Kidney (tissue), 14 donors: ENCODE data around the gene OLIG3. TPM values are rescaled to one million over a fixed set of nuclear protein-coding genes. Genes with fewer than 3 reads are reported as not detected.

ENCODE experiments used
- DNase-seq, 5 donors: peaks; one replicate each; pipeline ENCODE4 v3.0.0-alpha.2; 2013 to 2020
- FAIRE-seq: peaks from 2 replicates; lab custom pipeline; 2012; peaks lifted over from hg19 to GRCh38; lab: Jason Lieb, UNC
- H3K27ac ChIP-seq, 2 donors: one replicate each; pipeline ENCODE4 v1.7.0; 2013; ENCODE audit warnings: low read depth in 2 of 2, low read length in 2 of 2, inconsistent platforms in 1 of 2
- H3K27me3 ChIP-seq: one replicate; pipeline ENCODE4 v1.7.1; 2013; ENCODE audit warnings: low read length, inconsistent platforms; ENCODE audit not compliant: control insufficient read depth, insufficient read depth
- H3K36me3 ChIP-seq, 3 donors: one replicate each; pipeline versions ENCODE4 v1.7.0 to v1.7.1; 2013; ENCODE audit warnings: low read length in 3 of 3, control low read depth in 1 of 3, inconsistent platforms in 1 of 3; ENCODE audit not compliant: insufficient read depth in 3 of 3, control insufficient read depth in 2 of 3
- H3K4me1 ChIP-seq, 3 donors: one replicate each; pipeline versions ENCODE4 v1.7.0 to v1.7.1; 2013; ENCODE audit warnings: low read length in 3 of 3, inconsistent platforms in 1 of 3, low read depth in 1 of 3; ENCODE audit not compliant: control insufficient read depth in 2 of 3, insufficient read depth in 2 of 3
- H3K4me3 ChIP-seq, 3 donors: one replicate each; pipeline versions ENCODE4 v1.7.0 to v1.8.1; 2013; ENCODE audit warnings: low read length in 3 of 3, control low read depth in 1 of 3, inconsistent platforms in 1 of 3
- H3K9ac ChIP-seq, 3 donors: one replicate each; pipeline versions ENCODE4 v1.7.0 to v1.7.1; 2013; ENCODE audit warnings: low read length in 3 of 3, control low read depth in 1 of 3, inconsistent platforms in 1 of 3
- H3K9me3 ChIP-seq, 3 donors: one replicate each; pipeline versions ENCODE4 v1.7.0 to v1.7.1; 2013; ENCODE audit warnings: low read length in 3 of 3, control low read depth in 1 of 3, inconsistent platforms in 1 of 3; ENCODE audit not compliant: control insufficient read depth in 2 of 3, insufficient read depth in 1 of 3
- intact Hi-C: fragments of 100-400 bp; cut with DNase I; formaldehyde crosslinking; loops from one replicate; pipeline ENCODE4 v1.11.1; 2022
- polyA plus RNA-seq: library from polyadenylated mRNA; stranded (reverse); fragments of 350-450 nt; fragmentation: Illumina TruSeq; extraction: RNeasy Lipid Tissue Mini Kit (QIAGEN cat#74804); gene quantifications from one replicate; pipeline ENCODE4 v1.2.3, GENCODE V29; 2014; ENCODE audit warnings: low read depth, low replicate concordance; ENCODE audit not compliant: insufficient read depth
- total RNA-seq: library from RNA; stranded (reverse); fragmentation: NEBNext Ultra II Directional; extraction: Animal tissue kit (Norgen Biotek cat#: 25700); gene quantifications from one replicate; pipeline ENCODE4 v1.2.1, GENCODE V29; 2021
- TF ChIP-seq, protein P1 (sequence below): IDR thresholded peaks from 3 replicates; pipeline ENCODE4 v1.5.1; 2012; ENCODE audit warnings: mild to moderate bottlenecking, moderate library complexity, borderline replicate concordance; ENCODE audit not compliant: insufficient read depth; ENCODE audit errors: extremely low read depth
- donor health status: control.
- donor health status: control.
- donor health status: control.
- donor health status: control.
- donor health status: control.
- donor health status: DM: yes; HTN: yes; CAD: no.
- donor health status: Normal renal cell carcinoma (clear cell type).

OLIG3 gene
- total and polyA plus RNA-seq, 2 donors from 2014 or later, result not detected

GRCh38 chr6:137487869-137488149 is 6.4 kb downstream of the OLIG3 start:
- H3K27me3 ChIP-seq, result peaks cover 78% of the 10 kb centered on the region
- H3K4me1 ChIP-seq, result no peaks in the 10 kb centered on the region
- H3K9me3 ChIP-seq, result peaks cover 0 to 6% (median 0%) of the 10 kb centered on the region in 3 donors
- DNase-seq (peak in 2 of 5 donors; percentile 19 to 40), FAIRE-seq (no peak)
- TF ChIP-seq, protein P1, sequence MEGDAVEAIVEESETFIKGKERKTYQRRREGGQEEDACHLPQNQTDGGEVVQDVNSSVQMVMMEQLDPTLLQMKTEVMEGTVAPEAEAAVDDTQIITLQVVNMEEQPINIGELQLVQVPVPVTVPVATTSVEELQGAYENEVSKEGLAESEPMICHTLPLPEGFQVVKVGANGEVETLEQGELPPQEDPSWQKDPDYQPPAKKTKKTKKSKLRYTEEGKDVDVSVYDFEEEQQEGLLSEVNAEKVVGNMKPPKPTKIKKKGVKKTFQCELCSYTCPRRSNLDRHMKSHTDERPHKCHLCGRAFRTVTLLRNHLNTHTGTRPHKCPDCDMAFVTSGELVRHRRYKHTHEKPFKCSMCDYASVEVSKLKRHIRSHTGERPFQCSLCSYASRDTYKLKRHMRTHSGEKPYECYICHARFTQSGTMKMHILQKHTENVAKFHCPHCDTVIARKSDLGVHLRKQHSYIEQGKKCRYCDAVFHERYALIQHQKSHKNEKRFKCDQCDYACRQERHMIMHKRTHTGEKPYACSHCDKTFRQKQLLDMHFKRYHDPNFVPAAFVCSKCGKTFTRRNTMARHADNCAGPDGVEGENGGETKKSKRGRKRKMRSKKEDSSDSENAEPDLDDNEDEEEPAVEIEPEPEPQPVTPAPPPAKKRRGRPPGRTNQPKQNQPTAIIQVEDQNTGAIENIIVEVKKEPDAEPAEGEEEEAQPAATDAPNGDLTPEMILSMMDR, result no peak
- intact Hi-C loops, result no loop called here
- no peak overlapping the region for H3K9ac ChIP-seq
- H3K36me3 ChIP-seq, result no peaks in the 10 kb centered on the region
- H3K27ac ChIP-seq, result no peak overlapping the region
- H3K4me3 ChIP-seq, result no peak overlapping the region

- TF ChIP-seq, protein P1, result no peak
- Histone ChIP-seq H3K27me3 (peaks cover 73% of the 10 kb centered on the region), H3K36me3 (no peaks in the 10 kb centered on the region), H3K9ac (no peak overlapping the region), H3K4me1 (no peaks in the 10 kb centered on the region), H3K9me3 (peaks cover 0 to 6% (median 0%) of the 10 kb centered on the region in 3 donors), H3K27ac (no peak overlapping the region), H3K4me3 (no peak overlapping the region)
- FAIRE-seq (no peak), DNase-seq (peak in 4 of 5 donors; percentile 23 to 64 (median 37))
- intact Hi-C loops, result no loop called here
These were observed 6.9 kb downstream of the OLIG3 start for GRCh38 chr6:137487181-137487868.

GRCh38 chr6:137486416-137486815 is 7.8 kb downstream of the OLIG3 start:
- Histone ChIP-seq H3K4me3 (no peak overlapping the region), H3K36me3 (no peaks in the 10 kb centered on the region)
- FAIRE-seq, result no peak

More at GRCh38 chr6:137486416-137486815, 7.8 kb downstream of the OLIG3 start:
- TF ChIP-seq, protein P1, result no peak
- peaks cover 64% of the 10 kb centered on the region for H3K27me3 ChIP-seq
- no peak overlapping the region for H3K27ac ChIP-seq
- intact Hi-C loops, result no loop called here
- DNase-seq, result peak in 2 of 5 donors; percentile 4 to 20
- no peaks in the 10 kb centered on the region for H3K4me1 ChIP-seq
- peaks cover 0 to 6% (median 0%) of the 10 kb centered on the region in 3 donors for H3K9me3 ChIP-seq
- H3K9ac ChIP-seq, result no peak overlapping the region
